HG03108 (cell line): ENCODE results near the gene NUP35.

Experiments used
- ATAC-seq: cut with Tn5 transposase; IDR thresholded peaks from one replicate; pipeline ENCODE4 v1.9.1; 2021; ENCODE audit warnings: moderate library complexity; ENCODE audit not compliant: unreplicated experiment

The NUP35 gene, protein sequence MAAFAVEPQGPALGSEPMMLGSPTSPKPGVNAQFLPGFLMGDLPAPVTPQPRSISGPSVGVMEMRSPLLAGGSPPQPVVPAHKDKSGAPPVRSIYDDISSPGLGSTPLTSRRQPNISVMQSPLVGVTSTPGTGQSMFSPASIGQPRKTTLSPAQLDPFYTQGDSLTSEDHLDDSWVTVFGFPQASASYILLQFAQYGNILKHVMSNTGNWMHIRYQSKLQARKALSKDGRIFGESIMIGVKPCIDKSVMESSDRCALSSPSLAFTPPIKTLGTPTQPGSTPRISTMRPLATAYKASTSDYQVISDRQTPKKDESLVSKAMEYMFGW

DNA sequence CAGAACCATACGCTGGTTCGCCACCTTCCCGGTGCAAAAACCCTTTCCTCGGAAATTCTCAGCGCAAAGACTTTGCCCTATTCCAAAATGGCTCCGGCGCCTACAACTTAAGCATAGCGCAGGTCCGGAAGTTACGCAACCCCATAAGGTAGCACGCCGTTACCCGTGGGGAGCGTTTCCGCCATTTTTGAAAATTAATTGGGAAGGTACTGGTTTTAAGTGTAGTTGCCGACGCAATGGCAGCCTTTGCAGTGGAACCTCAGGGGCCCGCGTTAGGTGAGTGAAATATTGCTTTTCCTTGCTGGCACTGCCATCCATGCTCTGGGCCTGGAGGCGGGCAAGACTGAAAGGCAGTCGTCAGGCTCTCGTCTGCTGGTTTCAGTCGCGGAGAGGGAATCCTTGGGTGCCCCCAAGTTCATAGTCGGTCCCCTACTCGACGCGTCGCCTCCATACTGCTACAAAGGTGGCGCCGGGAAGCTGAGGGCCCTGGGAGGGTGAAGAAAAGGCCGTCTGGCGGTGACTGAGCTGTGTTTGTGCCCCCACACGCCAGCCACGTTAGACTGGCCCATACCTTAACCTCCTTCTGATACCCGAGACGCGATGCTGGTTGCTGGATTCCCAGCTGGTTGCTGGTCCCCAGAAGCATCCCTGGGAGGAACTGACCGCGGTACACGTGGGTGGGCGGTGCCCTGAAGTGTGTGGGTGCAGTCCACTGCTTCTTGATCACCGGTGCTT is at the start of gene NUP35:
Gene NUP35 (plus strand): TSS at position 222 of the 735 bp plus-strand sequence. CDS start 15 bp downstream, at position 237.
- ATAC-seq: peak; percentile 85

DNA sequence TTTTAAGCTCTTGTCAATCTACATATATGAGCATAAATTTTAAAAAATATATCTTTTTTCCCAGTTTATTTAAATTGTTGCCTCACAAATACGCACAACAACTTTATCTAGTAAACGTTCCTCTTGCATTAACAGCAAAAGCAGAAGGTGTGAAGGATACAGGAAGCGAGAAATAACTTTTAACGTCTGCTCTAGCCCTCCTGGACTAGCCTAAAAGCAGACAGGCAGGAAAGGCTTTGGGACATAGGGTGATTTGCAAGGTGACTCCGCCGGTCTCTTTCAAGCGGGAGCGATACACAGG is 46.1 kb upstream of the NUP35 start:
- ATAC-seq: no peak

GRCh38 chr2:183078464-183079138 is 45.6 kb upstream of the NUP35 start, which contains the start of gene DUSP19:
DUSP19 (plus strand) TSS chr2:183078747; CDS start chr2:183078934, 187 bp downstream.
- ATAC-seq: peak; percentile 85

DNA sequence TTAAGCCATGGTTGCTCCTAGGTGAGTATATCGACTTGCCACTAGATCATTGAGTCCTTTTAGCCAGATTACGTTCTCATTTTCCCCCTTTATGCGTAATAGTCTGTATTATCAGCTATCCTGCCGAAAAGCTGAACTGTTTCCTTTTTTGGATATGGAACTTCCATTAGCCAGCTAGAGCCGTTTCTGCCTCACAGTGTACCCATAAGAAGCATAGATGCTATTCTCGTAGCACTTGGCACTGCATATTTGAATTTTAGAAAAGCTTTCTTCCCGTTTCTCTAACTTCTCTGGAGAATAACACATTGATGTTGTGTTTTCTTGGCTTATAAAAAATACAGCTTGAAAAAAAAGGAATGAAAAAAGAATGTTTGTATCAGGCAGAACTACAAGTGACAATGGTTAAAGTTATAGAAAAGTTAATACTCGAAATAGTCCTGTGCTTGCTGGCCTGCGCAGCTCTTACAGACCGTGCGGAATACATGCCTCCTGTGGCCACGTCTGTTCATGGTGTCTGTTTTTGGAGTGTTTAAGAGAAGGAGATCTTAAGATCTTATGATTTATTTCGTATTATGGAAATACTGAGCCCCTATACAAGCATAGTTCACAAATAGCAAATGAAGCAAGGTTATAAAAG is 45.0 kb upstream of the NUP35 start:
- ATAC-seq: peak; percentile 28

- ATAC-seq: no peak
Observed at GRCh38 chr2:183081911-183082310, 42.3 kb upstream of the NUP35 start.

- no peak for ATAC-seq
Observed at GRCh38 chr2:183088061-183088460, 36.2 kb upstream of the NUP35 start.

GRCh38 chr2:183089192-183089851 is 34.9 kb upstream of the NUP35 start:
- peak; percentile 36 for ATAC-seq

DNA sequence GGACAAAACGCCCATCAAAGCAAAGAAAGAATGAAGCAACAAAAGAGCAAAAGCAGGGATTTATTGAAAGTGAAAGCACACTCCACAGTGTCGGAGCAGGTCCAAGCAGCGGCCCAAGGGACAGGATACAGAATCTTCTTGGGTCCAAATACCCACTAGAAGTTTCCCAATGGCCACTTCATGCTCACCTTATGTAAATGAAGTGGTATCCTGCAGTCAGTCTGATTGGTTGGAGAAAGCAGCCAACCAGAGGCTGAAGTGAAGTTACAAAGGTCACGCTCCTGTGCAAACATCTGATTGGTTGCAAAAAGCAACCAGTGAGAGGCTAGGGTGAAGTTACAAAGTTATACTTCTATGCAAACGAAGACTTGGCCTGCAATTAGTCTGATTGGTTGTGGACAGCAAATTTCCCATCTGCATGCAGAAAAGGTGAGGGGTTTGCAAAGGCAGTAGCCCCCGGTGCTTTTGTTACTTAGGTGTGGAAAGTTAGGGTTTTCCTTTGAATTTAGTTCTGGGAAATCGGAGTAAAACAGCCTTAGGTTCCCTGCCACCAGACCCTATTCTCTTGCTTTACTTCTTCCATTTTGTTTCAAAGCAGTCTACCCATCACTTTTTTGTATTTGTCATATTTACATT is 32.8 kb upstream of the NUP35 start:
- ATAC-seq: no peak

DNA sequence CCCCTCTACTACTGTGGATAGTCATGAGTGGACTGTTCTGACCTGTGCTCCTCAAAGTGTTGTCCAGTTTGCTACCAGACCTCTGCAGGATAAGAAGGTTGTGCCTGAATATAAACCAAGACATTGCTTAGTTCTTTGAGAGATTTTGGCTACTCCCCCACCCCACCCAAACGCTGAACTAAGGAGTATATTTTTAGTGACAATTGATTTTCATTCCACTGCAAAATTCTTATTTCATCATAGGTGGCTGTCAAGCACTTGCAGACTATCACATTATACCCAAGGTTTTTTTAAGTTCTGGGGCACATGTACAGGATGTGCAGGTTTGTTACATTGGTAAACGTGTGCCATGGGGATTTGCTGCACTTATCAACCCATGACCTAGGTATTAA is 32.3 kb upstream of the NUP35 start:
- no peak for ATAC-seq

DNA sequence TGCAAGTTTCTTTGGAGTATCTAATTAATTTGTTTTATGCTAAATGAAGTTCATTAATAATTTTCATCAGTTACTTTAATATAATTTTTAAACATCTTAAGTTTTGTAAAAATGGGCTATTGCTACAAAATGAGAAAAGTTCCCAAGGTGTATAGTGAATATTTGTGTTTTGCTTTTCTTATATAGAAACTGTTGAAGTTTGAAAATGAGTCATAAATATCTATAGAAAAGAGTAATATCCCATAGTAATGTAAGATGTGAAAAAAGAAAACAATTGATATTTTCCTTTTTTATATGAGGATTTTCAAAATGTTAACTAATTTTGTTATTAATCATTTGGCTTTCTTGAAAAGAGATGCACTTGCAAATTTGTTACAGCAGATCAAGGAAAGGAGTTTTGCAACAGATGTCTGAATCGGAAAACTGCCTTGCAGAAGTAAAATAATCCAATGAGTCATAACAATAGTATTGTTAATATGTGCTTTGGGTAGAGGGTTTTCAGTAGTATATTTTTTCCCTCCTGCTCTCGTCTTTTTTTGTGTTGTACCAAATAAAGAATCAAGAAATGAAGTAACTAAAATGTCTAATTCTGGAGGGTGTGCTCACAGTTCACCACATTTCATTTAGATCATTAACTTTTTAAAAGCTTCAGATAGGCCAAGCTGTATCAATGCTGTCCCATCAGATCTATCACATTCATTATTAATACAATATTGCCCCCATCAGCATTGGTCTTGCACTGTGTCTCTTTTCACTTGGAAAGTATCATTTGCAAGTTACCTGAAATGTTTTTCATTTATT is 30.2 kb upstream of the NUP35 start:
- ATAC-seq: peak; percentile 77

- ATAC-seq: no peak
Observed at GRCh38 chr2:183105402-183106134, 18.7 kb upstream of the NUP35 start.

DNA sequence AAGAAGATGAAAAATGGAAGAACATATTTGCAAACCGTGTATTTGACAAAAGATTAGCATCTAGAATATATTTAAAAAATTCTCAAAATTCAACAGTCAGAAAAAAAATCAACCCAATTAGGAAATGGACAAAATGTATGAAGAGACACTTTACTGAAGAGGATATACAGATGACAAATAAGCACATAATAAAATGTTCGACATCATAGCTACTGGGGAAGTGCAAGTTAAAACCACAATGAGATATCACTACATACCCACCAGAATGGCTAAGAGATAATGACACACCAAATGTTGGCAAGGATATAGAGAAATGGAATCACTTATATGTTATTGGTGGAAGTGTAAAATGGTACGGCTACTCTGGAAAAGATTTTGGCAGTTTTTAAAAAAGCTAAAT is 11.7 kb upstream of the NUP35 start:
- ATAC-seq: no peak

DNA sequence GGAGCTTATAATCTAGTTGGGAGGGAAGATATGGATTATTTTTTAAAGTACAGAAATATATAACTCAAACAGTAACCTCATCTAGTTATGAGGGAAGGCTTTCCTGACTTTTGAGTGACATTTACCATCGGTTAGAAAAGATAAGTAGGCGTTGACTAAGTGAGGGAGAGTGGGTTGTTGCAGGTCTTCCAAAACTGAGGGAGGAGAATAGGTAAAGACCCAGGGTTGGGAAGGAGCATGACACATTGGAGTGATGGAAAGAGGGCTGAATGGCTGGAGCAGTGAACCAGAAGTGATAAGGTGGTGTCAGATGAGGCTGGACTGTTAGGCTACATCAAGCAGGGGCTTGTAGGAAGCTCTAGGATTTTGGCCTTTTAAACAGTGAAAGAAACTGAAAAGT is 10.6 kb upstream of the NUP35 start:
- no peak for ATAC-seq

- no peak for ATAC-seq
Observed at GRCh38 chr2:183117226-183117625, 7.0 kb upstream of the NUP35 start.

GRCh38 chr2:183123117-183123958 is 905 bp upstream of the NUP35 start:
- no peak for ATAC-seq

DNA sequence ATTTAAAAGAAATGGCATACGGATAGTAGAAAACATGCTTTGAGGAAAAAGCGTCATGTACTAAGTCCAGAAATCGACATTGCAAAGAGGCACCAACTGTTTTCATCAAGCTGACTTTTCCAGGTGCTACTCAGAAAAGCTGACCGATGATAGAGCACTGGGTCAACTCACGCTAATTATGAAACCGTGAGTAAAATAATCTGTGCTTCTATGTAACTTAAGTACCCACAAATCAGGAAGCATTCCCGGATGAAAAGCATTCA is 353 bp upstream of the NUP35 start:
- peak; percentile 23 for ATAC-seq

DNA sequence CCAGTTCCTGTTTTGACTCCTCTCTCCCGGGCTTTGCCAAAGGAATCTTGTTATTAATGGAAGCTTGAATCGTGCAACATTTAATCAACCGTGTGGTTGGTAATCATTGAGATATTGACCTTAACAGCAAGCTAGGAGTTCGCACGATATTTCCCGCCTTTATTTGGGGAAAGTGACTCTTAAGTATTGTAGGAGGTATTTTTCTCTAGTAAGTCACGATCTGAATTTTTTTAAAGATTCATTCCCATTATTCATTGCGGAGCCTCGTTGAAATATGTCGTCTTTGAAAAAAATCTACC is 663 bp downstream of the NUP35 start:
- ATAC-seq: no peak

DNA sequence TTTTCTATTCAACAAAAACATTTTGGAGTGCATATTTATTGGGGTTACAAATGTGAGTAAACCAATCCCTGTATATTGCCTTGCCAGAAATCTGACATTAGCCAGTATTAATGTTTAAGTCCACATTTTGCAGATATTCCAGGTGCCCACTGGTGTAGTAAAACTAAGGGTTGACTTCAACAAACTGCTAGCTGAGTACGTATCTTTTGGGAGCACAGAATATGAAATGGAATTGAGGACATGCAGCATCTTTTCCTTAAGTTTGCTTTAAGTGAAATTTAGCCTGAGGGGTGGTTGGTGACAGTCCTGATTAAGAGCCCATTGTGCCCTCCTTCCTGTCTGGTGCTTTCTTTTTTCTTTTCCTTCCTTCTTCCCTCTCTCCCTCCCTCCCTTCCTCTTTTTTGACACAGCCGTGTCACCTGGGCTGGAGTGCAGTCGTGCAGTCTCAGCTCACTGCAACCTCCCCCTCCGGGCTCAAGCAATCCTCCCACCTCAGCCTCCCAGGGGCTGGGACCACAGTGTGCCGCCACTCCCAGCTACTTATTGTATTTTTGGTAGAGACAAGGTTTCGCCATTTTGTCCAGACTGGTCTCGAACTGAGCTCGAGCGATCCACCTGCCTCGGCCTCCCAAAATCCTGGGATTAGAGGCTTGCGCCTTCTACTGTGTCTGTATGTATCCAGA is 1.6 kb downstream of the NUP35 start:
- no peak for ATAC-seq
